Activated naive CD8-positive, alpha-beta T cell treated with anti-CD3 and anti-CD28 coated beads for 36 hours (primary cell): Measurements from ENCODE around the gene MDC1. TPM values are rescaled to one million over a fixed set of nuclear protein-coding genes. Genes with fewer than 3 reads are reported as not detected.
"Not testable (repeated sequence)": the region's sequence is repeated elsewhere in the genome, so short reads cannot be mapped to it uniquely, and the experiment has no call there.

Source experiments
- DNase-seq: peaks from one replicate; pipeline ENCODE4 v3.0.0; 2021
- H3K27ac Mint-ChIP-seq: one replicate; pipeline ENCODE4 v1.8.0; 2022; ENCODE audit warnings: mild to moderate bottlenecking, moderate library complexity, mixed read lengths
- H3K27me3 Mint-ChIP-seq: one replicate; pipeline ENCODE4 v1.8.0; 2022; ENCODE audit warnings: mild to moderate bottlenecking, mixed read lengths
- H3K36me3 Mint-ChIP-seq: one replicate; pipeline ENCODE4 v1.8.0; 2021; ENCODE audit warnings: mild to moderate bottlenecking, mixed read lengths
- H3K4me1 Mint-ChIP-seq: one replicate; pipeline ENCODE4 v1.8.0; 2021; ENCODE audit warnings: mixed read lengths
- H3K4me3 Mint-ChIP-seq: one replicate; pipeline ENCODE4 v1.8.0; 2022; ENCODE audit warnings: mild to moderate bottlenecking, moderate library complexity, mixed read lengths
- H3K9me3 Mint-ChIP-seq: one replicate; pipeline ENCODE4 v1.8.0; 2022; ENCODE audit warnings: mixed read lengths
- total RNA-seq, 2 experiments: library from RNA; stranded (reverse); gene quantifications; one replicate each; pipeline ENCODE4 v1.2.3, GENCODE V29; 2021

The MDC1 gene
- total RNA-seq, result 10 to 100 TPM; 63.2 to 67.0 TPM

GRCh38 chr6:30717129-30717844 is at the start of gene MDC1:
Gene MDC1, minus strand, starts transcription at chr6:30717281. Its CDS starts 2,106 bp downstream, at chr6:30715175.
- H3K4me3 Mint-ChIP-seq, result peak within 1 kb of the TSS; percentile 97

GRCh38 chr6:30766461-30767157 is 49.5 kb upstream of the MDC1 start:
- H3K4me1 Mint-ChIP-seq, result peaks cover 75% of the 10 kb centered on the region
- H3K27me3 Mint-ChIP-seq, result no peaks in the 10 kb centered on the region
- H3K4me3 Mint-ChIP-seq, result peak overlapping the region; percentile 48
- H3K36me3 Mint-ChIP-seq, result peaks cover 17% of the 10 kb centered on the region
- no peak for DNase-seq
- peak overlapping the region; percentile 97 for H3K27ac Mint-ChIP-seq
- peaks cover 12% of the 10 kb centered on the region for H3K9me3 Mint-ChIP-seq

More at GRCh38 chr6:30717129-30717844, at the start of gene MDC1:
- peaks cover 1% of the 10 kb centered on the region for H3K9me3 Mint-ChIP-seq
- H3K27ac Mint-ChIP-seq, result peak within 1 kb of the TSS; percentile 100
- DNase-seq, result peak; percentile 99
- peaks cover 64% of the 10 kb centered on the region for H3K36me3 Mint-ChIP-seq
- peaks cover 12% of the 10 kb centered on the region for H3K27me3 Mint-ChIP-seq
- H3K4me1 Mint-ChIP-seq, result peaks cover 34% of the 10 kb centered on the region

- H3K4me3 Mint-ChIP-seq, H3K27me3 Mint-ChIP-seq, H3K27ac Mint-ChIP-seq, DNase-seq: not testable (repeated sequence)
- Mint-ChIP-seq H3K9me3 (peaks cover 12% of the 10 kb centered on the region), H3K4me1 (peaks cover 73% of the 10 kb centered on the region), H3K36me3 (peaks cover 14% of the 10 kb centered on the region)
Observed at GRCh38 chr6:30765495-30765894, 48.4 kb upstream of the MDC1 start.

- not testable (repeated sequence) for DNase-seq, H3K27me3 Mint-ChIP-seq
- Mint-ChIP-seq H3K27ac (peak overlapping the region; percentile 88), H3K4me1 (peaks cover 67% of the 10 kb centered on the region), H3K9me3 (peaks cover 12% of the 10 kb centered on the region), H3K4me3 (peak overlapping the region; percentile 9), H3K36me3 (peaks cover 14% of the 10 kb centered on the region)
Observed at GRCh38 chr6:30764490-30765043, 47.5 kb upstream of the MDC1 start.

GRCh38 chr6:30763618-30764489 is 46.8 kb upstream of the MDC1 start:
- no peak for DNase-seq
- Mint-ChIP-seq H3K4me1 (peaks cover 64% of the 10 kb centered on the region), H3K9me3 (peaks cover 12% of the 10 kb centered on the region), H3K36me3 (peaks cover 14% of the 10 kb centered on the region), H3K4me3 (peak overlapping the region; percentile 9), H3K27ac (peak overlapping the region; percentile 88), H3K27me3 (no peaks in the 10 kb centered on the region)

GRCh38 chr6:30763155-30763617 is 46.1 kb upstream of the MDC1 start:
- Mint-ChIP-seq H3K27ac (peak overlapping the region; percentile 88), H3K36me3 (peaks cover 14% of the 10 kb centered on the region), H3K4me3 (no peak overlapping the region), H3K4me1 (peaks cover 57% of the 10 kb centered on the region), H3K27me3 (no peaks in the 10 kb centered on the region), H3K9me3 (peaks cover 12% of the 10 kb centered on the region)
- no peak for DNase-seq

GRCh38 chr6:30761791-30762429 is 44.8 kb upstream of the MDC1 start:
- peaks cover 13% of the 10 kb centered on the region for H3K36me3 Mint-ChIP-seq
- no peak overlapping the region for H3K4me3 Mint-ChIP-seq
- peaks cover 51% of the 10 kb centered on the region for H3K4me1 Mint-ChIP-seq
- no peak overlapping the region for H3K27ac Mint-ChIP-seq
- peaks cover 10% of the 10 kb centered on the region for H3K9me3 Mint-ChIP-seq
- no peaks in the 10 kb centered on the region for H3K27me3 Mint-ChIP-seq
- no peak for DNase-seq

- H3K9me3 Mint-ChIP-seq, result peaks cover 5% of the 10 kb centered on the region
- no peak for DNase-seq
- no peaks in the 10 kb centered on the region for H3K27me3 Mint-ChIP-seq
- H3K4me3 Mint-ChIP-seq, result no peak overlapping the region
- H3K4me1 Mint-ChIP-seq, result peaks cover 42% of the 10 kb centered on the region
- H3K27ac Mint-ChIP-seq, result no peak overlapping the region
- H3K36me3 Mint-ChIP-seq, result peaks cover 7% of the 10 kb centered on the region
Observed at GRCh38 chr6:30760549-30760948, 43.5 kb upstream of the MDC1 start.

GRCh38 chr6:30759575-30760239 is 42.6 kb upstream of the MDC1 start:
- Mint-ChIP-seq H3K4me1 (peaks cover 37% of the 10 kb centered on the region), H3K27ac (no peak overlapping the region), H3K36me3 (peaks cover 7% of the 10 kb centered on the region), H3K9me3 (peaks cover 5% of the 10 kb centered on the region), H3K27me3 (no peaks in the 10 kb centered on the region), H3K4me3 (no peak overlapping the region)
- DNase-seq, result no peak

GRCh38 chr6:30757261-30757904 is 40.3 kb upstream of the MDC1 start:
- Mint-ChIP-seq H3K9me3 (no peaks in the 10 kb centered on the region), H3K36me3 (no peaks in the 10 kb centered on the region), H3K27ac (no peak overlapping the region), H3K4me3 (no peak overlapping the region), H3K27me3 (no peaks in the 10 kb centered on the region), H3K4me1 (peaks cover 27% of the 10 kb centered on the region)
- no peak for DNase-seq

GRCh38 chr6:30756405-30757003 is 39.4 kb upstream of the MDC1 start:
- H3K27ac Mint-ChIP-seq, H3K27me3 Mint-ChIP-seq, DNase-seq: not testable (repeated sequence)

GRCh38 chr6:30754631-30755030 is 37.5 kb upstream of the MDC1 start:
- Mint-ChIP-seq H3K27ac (no peak overlapping the region), H3K27me3 (no peaks in the 10 kb centered on the region), H3K4me3 (no peak overlapping the region), H3K4me1 (peaks cover 25% of the 10 kb centered on the region), H3K36me3 (no peaks in the 10 kb centered on the region), H3K9me3 (no peaks in the 10 kb centered on the region)
- no peak for DNase-seq

More at GRCh38 chr6:30756405-30757003, 39.4 kb upstream of the MDC1 start:
- H3K36me3 Mint-ChIP-seq, H3K4me3 Mint-ChIP-seq, H3K9me3 Mint-ChIP-seq: not testable (repeated sequence)
- H3K4me1 Mint-ChIP-seq, result peaks cover 28% of the 10 kb centered on the region
